D341Med (cell line): ENCODE measurements around the gene ANKRD44.

Experiments
- DNase-seq: peaks from one replicate; pipeline ENCODE4 v3.0.0; 2012; ENCODE audit warnings: low spot score

The ANKRD44 gene

GRCh38 chr2:197141702-197142473, 168.7 kb downstream of the ANKRD44 start:
- no peak for DNase-seq

DNA sequence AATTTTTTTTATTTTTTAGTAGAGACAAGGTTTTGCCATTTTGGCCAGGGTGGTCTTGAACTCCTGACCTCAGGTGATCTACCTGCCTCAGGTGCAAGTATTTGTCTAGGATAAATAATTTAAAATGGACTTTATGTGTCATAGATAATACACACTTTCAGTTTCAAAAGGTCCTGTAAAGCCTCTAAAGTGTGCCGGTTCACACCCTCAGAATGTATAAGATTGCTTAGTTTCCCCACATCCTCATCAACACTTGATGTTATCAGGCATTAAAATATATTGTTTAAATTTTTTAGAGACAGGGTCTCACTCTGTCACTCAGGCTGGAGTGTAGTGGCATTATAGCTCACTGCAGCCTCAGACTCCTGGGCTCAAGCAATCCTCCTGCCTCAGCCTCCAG, 170.5 kb downstream of the ANKRD44 start:
- DNase-seq = no peak

DNA sequence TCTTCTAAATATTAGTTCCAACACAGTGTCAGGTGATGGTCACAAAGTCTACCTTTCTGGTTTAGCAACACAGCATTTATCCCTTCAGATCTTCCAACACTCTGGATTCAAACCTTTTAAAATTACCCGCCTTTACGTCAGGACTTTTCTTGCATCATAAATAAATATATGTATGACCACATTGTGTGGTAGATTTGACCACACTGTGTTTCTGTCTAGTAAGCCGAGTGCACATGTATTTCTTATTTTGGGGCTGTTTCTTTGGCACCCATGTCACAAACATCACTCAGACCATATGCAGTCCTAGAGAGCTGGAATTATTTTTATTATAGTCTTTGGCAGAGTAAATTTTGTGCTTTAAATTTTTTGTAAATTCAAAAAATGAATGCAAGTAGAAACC, 172.1 kb downstream of the ANKRD44 start:
- no peak for DNase-seq

DNA sequence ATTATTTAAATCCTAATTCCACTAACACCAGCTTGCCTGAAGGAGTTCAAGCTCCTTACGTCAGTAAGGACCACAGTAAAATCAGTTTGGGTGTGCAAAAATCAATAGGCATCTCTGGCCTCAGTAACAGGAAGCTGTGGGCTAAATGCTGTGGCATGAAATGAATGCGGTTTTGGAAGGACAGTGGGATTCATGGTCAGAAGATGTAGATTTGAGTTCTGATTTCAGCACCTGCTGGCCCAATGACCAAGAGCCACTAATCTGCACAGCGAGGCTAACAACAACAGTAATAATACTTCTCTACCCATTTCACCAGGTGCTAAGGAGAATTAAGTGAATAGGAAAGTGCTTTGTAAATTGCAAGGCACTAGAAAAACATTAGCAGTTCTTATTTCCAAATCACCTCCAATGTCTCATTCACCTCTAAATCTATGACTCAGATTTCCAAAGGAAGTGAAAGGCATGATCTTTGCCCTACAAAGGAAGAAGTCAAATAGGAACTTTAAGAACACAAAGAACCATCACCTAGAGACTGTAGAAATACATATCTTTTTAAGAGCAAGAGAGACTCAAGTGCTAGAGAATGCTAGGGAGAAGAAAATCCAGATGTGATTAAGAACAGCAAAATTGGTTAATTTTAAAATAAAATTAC, 172.6 kb downstream of the ANKRD44 start:
- DNase-seq = no peak

GRCh38 chr2:197137231-197137630, 173.3 kb downstream of the ANKRD44 start:
- DNase-seq = no peak

DNA sequence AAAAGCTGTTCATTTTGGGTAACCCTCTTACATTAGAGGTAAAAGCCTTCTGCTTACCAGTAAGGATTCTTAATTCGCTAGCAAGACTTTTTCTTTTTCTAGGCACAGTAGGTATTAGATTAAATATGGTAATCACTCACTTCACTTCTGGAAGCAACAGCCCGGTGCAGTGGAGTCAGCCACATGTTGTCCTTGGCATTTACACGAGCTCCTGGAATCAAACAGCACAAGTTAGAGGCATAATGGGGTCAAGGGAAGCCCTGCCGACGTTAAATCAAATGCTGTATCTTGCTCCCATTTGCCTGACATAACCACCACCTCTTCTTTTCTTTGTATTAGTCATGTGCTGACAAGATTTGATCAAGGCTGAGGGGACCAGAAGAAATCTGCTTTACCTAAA, 174.1 kb downstream of the ANKRD44 start:
- no peak for DNase-seq

GRCh38 chr2:197135806-197136205, 174.8 kb downstream of the ANKRD44 start:
- no peak for DNase-seq

DNA sequence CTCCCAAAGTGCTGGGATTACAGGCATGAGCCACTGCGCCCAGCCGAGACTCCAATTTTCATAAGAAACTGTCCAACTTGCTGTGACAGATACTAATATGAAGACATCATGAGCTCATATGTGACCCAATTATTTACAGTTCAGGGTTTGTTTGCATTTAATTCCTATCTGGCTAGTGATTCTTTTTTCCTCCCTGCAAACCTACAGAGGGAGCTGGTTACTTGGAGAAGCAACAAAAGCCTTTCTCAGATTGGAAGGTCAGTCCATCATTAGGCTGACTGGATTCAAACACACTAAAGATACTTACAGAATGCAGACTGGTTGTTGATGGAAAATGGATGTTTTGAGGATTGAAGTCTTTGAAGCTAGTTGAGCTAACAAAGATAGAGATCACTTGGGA, 176.4 kb downstream of the ANKRD44 start:
- no peak for DNase-seq

DNA sequence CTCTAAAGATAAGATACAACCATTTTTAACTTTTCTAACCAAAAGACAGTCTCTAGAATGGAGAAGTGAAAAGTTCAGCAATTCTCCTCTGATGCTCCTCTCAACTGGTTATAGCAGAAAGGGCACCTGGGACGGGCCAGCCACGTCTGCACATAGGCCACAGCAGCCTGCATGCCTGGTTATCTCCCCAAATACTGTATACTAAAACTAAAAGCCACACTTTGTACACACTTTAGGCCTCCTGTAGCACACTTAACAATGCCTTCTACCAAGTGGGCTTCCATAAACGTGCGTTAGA, 179.1 kb downstream of the ANKRD44 start:
- no peak for DNase-seq

DNA sequence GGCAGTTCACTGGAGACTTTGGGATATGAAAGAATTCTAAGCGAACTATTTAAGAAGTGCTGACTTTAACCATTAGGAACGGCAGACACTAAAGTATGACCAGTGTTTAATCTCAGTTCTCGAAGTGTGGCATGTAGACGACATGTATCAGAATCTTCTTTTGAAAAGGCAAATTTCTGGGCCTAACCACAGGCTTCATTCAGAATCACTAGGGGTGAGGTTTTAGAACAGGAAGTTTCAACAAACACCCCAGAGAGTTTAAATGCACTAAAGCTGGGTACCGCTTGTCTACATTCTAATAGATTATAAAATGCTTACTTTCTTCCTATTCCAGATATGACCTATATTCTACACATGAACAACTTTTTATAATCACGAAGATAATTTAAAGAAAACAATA, 180.3 kb downstream of the ANKRD44 start:
- no peak for DNase-seq

DNA sequence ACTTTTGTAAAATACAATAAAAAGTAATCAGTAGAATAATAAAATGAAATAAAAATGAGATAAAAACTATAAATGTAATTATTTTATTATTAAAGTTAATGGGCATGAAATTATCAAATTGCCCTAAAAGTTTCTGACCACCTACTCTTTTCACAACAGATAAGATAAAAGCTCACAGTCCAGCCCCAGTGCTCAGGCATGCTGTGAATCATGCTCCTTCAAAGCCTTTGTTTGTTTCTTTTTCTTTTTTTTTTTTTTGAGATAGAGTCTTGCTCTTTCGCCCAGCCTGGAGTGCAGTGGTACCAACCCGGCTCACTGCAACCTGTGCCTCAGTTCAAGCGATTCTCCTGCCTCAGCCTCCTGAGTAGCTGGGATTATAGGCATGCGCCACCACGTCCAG, 181.7 kb downstream of the ANKRD44 start:
- DNase-seq = no peak

- no peak for DNase-seq
These were observed 182.5 kb downstream of the ANKRD44 start for GRCh38 chr2:197128126-197128525.

GRCh38 chr2:197126630-197127352, 183.8 kb downstream of the ANKRD44 start:
- DNase-seq = no peak

DNA sequence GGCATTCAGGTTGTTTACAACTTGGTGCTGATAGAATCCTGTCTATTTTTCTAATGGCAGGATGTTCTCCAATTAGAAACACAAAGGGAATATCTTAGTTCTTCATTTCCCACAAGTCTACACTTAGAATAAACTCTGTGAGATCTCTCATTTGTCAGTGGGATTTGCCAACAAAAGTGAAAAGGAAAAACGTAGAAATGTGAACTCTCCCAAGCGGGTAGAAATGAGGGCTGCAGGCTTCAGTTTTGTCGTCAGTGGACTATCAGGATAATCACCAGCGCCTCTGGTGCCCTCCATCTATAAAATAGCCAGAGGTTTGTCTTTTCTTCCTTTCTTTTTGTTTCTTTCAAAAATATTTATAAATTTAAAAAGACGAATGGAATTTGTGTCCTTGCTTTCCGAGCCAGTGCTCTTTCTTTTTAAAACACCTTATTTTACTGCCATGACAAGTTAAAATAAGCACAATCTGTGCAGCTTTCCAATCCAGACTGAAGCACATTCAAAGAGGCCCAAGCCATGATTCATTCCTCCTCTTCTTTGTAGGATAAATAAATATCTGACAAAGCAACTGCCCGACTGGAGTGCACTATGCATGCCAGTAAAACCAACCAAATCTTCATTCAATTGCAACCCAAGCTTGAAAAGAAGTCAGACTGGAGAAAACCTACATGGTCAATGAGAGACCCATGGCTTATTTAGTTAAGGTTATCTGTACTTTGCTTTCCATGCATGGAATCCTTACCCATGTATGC, 185.8 kb downstream of the ANKRD44 start:
- no peak for DNase-seq

- DNase-seq = no peak
These were observed 187.8 kb downstream of the ANKRD44 start for GRCh38 chr2:197122821-197123220.

DNA sequence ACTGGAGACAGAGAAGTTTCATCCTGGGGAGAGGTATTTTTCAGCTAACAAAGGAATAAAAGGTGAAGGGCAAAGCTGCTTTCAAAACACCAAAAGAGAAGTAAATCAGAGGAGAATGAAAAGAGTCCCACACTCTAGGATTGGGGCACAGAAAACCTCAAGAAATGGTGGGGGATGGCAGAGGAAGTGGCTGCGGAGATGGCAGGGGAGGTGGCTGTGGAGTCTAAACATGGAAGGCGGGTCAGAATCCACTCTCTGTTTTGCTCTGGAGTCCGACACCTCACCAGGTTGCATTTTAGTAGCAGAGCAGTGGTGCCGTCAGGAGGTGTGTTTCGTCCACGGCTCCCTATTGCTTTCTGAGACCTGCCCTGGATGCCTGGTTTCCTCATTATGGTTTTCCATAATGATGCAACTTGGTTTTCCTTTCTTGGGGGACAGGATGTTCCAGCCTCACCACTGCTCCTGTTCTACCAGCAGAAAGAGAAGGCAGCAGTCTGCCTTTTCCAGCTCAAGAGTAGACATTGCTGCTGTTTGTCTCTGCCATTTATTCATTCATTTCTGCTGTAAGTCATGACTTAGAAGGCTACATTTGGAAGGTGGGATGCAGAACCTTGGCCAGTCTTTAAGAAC, 188.7 kb downstream of the ANKRD44 start:
- no peak for DNase-seq

GRCh38 chr2:197121255-197121654, 189.3 kb downstream of the ANKRD44 start:
- DNase-seq = no peak

DNA sequence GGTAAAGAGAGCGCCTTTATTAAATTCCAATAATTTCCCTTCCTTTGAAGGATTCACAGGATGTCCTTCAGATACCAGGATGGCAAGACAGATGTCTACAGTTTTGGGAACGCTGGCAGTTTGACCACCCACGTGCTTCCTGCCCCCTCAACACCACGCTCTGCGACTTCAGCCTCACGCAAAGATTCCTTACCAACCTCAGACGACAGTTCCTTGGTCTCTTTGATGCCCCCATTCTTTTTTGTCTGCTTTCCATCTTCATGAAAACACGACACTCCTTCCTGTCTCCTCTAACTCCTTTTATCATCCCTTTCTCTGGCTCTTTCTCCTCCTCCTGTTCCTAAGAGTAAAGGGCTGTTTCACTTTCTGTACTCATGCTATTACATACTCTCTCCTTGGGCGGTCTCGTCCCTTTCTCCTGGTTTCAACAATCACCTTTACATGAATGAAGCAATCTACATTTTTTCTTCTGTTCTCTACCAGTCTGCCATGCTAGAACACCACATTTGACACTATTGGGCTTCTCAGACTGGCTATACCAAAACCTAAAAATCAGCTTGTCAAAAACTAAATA, 194.2 kb downstream of the ANKRD44 start:
- DNase-seq = no peak

DNA sequence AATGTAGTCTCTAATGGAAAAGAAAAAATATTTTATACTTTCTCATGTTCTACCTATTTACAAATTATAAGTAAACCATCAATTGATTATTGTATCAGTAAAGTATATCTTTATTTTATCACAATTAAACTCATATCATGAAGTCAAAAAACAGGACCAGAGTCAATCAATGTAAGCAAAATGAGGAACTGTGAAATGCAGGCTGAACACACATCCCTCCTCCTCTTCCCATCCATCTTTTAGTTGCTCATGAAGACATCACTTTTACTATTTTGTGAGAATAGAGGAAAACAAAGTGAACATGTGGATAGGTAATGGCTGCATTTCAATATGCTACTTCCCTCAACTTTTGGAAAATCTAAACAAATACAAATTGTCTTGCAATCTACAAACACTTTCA, 195.3 kb downstream of the ANKRD44 start:
- DNase-seq = no peak

DNA sequence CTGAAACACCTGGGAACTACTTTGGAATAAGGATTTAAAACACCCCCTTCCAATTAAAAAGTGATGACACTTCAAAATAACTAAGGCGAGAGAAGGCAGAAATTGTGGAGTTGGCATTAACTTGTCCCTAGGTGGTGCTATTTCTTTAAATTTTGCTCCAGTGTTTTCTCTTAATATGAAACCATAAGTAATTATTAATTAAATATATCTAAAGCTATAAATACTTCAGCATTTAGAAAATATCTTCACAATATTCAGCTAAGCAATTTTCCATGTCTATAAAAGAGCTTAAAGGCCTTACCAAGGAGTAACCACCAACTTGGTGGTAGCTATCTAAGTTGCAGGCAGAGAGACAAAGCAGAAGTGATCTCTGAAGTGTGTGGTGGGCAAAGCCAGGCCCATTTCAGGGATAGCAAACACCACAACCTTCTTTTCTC, 197.3 kb downstream of the ANKRD44 start:
- DNase-seq = peak; percentile 38

DNA sequence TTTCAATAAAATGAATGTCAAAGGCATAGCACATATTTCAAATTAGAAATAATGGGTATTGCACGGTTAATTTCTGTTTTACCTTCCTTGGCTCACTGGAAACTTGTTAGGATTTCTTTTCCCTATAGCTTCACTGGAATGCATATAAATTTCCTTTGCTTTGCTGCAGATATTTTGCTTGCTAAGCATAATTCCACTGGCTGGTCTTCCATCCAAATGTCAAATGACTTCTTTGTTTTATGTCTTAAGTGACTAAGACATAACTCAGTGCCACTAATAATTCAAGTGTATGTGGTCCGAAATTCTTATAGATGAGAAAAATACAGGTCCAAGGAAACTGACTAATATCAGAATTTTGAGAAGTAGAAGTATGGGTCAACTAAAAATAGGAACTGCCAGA, 201.3 kb downstream of the ANKRD44 start:
- no peak for DNase-seq

- DNase-seq = no peak
These were observed 201.8 kb downstream of the ANKRD44 start for GRCh38 chr2:197108758-197109157.
